DMS53 treated with DMSO at 0.1 percent for 48 hours (cell line): Measurements from ENCODE around the gene OBSL1.

Experiments
- DNase-seq: peaks from one replicate; lab custom pipeline; 2025; ENCODE audit not compliant: unreplicated experiment; lab: John Stamatoyannopoulos, UW

OBSL1 gene

DNA sequence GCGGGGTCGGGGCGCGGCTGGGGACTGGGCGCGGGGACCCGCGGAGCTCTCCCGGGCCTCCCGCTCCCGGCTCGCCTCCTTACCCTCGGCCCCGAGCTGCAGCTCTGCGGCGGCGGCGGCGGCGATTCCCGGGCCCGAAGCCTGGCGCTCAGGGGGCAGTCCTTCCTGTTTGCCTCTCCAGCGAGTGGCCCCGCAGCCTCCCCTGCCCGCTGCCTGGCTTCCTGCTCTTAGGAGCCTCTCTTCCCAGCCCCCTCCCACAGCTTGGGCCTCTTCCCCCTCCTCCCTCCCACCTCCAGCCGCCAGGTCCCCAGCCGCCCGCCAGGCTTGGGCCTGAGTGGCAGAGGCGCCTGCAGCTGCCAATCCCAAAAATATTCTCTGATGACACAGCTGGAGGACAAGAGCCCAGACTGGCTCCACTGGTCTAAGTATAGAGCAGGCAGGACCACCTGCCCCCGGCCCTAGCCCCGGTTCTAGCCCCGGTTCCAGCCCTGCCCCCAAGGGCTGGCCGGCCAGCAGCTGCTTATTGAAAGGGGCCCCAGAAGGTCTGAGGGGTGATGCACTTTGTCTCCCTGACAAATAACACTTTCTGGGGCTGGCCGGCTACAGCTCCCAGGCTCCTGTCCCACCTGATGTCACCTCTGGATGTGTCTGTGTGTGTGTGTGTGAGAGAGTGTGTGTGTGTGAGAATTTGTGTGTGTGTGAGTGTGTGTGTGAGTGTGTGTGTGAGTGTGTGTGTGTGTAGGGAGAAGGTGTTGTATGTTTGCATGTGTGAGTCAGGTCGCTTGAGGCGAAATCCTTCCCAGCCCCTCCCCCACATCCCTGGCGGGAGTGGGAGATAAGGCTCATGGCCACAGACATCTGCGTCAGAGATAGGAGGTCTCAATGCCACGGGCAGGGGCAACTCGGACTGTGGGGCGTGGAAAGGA lies at the start of gene OBSL1:
Gene OBSL1, minus strand, starts transcription at position 229 of the 926 bp plus-strand sequence. CDS start 307 bp downstream, outside the sequence.
- DNase-seq, result peak; percentile 50

DNA sequence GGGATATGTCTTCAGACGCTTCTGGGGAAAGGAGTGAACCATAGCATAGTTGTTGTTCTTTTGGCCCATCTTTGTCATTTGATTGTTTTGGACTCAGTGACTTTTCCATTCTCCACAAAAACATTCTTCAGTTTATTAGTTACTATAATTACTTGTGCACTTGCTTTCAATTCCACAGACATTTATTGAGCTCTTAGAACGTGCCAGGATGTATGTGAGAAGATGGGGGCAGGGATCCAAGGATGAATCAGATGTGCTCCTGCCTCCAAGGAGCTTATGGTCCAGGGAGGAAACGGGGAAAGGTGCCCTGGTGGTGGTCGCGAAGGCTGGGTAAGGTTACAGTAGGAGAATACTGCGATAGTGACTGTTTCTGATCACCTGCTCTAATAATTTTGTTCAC lies 49.2 kb upstream of the OBSL1 start:
- no peak for DNase-seq

DNA sequence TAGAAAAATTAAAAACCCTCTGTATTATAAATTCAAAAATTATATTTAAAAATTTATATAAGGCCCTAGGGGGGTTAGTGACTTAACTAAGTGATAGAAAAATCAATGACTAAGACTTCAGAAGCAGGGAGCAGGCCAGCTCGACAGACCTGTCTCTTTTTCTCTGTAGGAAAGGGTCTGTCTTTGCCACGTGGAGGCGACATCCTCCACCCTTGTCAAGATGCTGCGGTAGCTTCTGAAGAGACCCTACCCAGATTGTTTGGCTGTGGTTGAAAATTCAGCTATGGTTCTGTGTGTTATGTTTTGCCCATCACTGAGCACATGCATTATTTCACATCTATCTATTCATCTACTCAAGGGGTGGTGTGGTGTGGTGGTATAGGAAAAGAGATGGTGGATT lies 47.9 kb upstream of the OBSL1 start:
- DNase-seq, result no peak

DNA sequence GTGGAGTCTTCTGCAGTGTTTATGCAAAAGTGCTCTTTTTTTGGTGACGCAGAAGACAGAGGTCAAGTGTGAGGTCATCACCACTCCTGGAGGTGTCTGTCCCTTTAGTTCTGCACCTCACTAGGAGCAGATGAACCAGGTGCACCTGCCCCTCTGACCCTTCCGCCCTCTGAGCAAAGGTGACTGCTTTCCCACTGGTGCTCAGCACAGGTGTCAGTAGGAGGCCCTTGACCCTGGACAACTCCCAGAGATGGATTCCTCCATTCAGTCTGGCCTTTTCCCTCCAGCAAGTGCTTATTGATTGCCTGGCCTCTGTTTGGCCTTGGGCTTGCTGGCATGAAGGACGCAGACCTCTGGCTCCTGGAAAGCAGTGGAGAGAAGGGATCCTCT lies 47.4 kb upstream of the OBSL1 start:
- DNase-seq, result no peak

DNA sequence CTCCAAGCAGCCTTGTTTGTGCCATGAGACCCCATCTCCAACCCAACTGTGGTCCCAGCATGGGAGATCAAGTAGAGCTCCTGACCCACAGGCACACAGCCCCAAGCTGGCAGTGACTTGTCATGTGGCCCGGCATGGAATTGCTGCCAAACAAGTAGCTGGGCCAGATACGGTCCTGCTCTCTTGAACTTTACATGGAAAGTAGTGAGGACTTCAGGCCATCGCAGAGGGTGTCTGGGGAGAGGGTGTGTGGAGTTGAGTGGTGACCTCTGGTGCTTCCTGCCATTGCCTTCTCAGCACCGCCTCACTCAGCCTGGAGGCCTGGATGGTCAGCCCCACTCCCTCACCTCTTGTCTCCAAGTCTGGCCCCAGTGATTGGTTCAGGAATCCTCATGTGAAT lies 45.2 kb upstream of the OBSL1 start:
- DNase-seq, result no peak

DNA sequence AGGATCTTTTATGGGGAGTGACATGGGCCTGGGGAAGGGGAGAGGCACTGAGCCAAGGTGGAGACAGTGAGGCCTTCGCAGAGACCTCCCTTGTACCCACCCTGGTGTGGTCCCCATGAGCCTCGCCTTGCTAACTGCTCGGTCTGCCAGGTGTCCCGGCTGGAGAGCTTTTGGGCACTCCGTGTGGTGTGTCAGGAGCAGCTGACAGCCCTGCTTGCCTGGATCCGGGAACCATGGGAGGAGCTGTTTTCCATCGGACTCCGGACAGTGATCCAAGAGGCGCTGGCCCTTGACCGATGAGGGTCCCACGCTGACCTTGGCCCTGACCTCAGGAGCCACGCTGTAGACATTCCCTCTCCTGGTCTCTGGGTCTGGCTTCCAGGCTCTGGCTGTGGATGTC lies 44.6 kb upstream of the OBSL1 start:
- DNase-seq, result no peak

DNA sequence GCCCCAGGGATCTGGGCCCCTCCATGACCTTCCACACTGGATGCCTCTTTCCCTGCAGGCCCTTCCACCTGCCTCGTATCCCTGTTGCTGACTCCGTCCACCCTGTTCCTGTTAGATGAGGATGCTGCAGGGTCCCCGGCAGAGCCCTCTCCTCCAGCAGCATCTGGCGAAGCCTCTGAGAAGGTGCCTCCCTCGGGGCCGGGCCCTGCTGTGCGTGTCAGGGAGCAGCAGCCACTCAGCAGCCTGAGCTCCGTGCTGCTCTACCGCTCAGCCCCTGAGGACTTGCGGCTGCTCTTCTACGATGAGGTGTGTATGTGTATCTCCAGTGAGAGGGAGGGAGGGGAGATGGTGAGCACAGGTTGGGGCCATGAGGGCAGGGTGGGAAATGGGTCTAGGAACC lies 43.7 kb upstream of the OBSL1 start:
- DNase-seq, result no peak

DNA sequence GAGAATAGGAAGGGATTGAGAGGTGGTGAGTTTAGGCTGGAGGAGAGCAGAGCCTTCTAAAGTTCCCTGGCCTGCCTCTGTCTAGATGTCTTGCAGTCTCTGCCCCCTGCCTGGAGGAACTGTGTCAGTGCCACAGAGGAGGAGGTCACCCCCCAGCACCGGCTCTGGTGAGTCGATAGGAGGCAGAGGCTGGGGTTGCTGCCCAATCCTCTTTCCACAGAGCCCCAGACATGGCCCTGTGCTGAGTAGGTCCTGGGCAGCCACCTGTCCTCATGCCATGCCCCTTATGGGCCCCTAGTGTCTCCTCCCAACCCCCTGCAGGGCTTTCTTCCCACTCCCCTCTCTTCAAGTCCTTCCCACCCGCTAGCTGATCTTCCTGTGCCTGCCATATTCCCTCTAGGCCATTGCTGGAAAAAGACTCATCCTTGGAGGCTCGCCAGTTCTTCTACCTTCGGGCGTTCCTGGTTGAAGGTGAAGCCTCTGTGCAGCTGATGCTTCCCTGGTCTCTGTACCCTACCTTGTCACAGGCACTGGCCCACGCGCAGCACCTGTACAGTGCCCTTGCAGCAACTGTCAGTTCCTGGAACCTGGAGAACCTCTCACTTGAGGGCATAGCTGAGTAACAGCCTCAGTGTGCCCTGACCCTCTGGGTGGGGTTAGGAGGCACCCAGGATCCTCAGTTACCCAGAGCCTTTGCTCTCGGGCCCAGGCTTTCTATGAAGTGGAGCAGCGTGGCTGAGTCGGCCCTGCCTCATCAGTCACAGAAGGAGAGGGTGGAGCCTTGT lies 42.9 kb upstream of the OBSL1 start:
- no peak for DNase-seq

DNA sequence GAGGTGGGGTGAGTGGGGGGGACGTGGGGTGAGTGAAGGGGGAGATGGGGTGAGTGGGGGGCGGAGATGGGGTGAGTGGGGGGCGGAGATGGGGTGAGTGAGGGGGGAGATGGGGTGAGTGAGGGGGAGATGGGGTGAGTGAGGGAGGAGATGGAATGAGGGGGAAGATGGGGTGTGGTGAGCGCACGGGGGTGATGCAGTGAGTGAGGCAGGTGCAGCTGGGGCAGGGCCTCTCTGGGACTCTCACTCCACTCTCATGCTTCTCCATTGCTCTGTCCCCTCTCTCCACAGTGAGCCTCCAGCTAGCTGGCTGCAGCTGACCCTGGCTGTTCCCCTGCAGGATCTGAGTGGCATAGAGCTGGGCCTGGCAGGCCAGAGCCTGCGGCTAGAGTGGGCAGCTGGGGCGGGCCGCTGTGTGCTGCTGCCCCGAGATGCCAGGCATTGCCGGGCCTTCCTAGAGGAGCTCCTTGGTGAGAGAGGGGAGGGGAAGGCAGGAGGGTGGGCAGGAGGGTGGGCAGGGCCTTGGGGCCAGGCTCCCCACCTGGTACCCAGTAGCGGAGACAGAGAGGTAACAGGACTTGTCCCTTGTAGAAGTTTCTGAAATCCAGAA lies 42.2 kb upstream of the OBSL1 start:
- no peak for DNase-seq

DNA sequence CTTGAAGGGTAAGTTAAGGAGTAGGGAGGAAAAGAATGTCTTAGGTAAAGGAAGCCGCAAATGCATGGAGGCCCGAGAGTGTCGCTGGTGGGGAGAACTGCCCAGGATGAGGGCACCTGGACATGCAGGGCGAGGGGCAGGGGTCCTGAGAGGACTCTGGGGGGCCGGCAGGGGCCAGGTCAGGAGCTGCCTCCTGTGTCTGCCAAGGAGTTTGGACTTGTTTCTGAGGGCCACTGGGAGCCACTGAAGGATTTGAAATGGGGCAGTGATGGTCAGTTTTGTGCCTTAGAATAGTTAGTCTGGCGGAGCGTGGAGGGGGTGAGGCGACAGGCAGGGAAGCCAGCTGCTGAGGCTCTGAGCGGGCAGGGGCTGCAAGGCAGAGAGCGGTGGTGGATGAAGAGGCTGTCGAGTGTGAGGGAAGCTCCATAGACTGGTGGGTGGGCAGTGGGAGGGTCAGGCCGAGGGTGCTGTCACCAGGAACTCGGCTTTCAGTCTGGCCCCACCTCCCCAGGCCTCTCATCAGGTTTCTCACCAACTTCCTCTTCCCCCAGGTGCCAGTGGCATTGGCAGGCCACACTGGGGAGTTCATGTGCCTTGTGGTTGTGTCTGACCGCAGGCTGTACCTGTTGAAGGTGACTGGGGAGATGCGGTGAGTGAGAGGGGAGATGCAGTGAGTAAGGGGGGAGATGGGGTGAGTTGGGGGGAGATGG lies 41.4 kb upstream of the OBSL1 start:
- no peak for DNase-seq

DNA sequence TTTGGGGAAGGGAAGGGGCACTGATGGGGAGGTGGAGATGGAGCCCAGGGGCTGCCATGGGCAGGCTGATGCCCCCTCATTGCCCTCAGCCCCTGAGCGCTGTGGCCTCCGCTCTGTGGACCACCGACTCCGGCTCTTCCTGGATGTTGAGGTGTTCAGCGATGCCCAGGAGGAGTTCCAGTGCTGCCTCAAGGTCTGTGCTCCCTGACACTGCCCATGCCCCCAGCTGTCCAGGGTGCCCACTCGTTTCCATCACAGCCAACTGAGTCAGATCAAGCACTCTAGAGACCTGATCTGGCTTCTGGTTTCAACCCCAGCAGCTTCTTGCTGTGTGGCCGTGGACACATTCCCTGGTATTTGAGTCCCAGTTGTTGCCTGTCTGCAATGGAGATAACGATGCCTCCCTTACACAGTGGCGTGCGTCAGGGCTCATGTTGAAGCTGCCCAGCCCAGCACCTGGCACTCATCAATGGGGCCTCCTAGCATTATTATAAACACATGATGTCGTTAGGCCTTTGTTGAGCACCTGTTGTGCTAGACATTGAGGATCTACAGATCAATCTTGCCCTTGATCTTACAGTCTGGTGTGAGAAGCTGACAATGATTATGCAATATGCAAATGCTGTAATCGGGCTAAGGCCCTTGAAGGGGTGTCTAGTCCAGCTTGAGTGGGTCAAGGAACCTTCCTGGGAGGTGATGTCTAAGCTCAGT lies 40.7 kb upstream of the OBSL1 start:
- DNase-seq, result no peak

DNA sequence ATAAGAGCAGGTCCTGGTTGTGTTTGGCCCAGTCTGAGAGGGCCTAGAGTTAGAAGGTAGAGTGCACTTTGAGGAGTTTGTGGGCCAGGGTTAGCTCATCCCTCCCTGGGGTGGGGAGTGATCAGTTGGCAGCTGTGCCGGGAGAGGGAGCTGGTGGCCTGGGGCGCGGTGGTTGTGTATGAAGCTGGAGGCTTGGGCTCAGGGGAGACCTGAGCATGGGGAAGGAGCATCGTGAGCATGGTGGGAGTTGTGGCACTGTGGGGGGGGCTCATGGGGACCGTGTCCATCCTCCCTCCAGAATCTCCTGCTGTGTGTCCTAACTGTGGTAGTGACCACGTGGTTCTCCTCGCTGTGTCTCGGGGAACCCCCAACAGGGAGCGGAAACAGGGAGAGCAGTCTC lies 40.0 kb upstream of the OBSL1 start:
- DNase-seq, result no peak

DNA sequence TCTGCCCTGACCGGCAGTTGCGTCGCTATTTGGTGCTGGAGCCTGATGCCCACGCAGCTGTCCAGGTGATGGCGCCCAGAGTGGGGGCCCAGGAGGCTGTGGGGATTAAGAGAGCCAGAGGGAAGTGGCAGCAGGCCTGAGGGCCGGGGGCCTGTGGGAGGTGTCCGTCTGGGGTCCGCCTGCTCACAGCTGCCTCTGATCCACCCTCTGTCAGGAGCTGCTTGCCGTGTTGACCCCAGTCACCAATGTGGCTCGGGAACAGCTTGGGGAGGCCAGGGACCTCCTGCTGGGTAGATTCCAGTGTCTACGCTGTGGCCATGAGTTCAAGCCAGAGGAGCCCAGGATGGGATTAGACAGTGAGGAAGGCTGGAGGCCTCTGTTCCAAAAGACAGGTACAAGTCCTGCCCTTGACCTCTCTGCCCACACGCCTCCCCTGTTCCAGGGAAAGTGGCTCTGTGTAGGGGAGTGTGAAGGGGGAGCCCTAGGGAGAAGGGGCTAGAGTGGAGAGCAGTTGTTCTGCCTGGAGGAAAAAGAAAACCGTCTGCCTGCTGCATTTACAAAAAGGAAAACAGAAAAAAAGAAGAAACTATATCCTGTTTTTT lies 37.9 kb upstream of the OBSL1 start:
- DNase-seq, result no peak

DNA sequence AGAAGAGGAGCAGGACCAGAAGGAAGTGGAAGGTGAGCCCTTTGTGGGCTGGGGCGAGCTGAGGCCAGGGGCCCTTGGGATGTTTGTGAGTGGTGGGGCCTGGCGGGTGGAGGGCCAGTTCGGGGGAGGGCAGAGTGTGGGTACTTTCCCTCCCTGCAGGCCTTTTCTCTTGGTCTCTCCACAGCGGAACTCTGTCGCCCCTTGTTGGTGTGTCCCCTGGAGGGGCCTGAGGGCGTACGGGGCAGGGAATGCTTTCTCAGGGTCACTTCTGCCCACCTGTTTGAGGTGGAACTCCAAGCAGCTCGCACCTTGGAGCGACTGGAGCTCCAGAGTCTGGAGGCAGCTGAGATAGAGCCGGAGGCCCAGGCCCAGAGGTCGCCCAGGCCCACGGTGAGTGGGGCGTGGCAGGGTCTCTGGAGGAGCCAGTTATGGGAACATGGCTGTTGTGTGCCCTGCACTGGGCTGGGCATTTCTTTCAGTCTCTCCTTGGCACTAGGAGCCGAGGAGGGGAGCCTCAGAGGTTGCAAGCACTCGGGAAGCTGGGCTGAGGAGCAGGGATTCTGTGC lies 37.1 kb upstream of the OBSL1 start:
- no peak for DNase-seq

DNA sequence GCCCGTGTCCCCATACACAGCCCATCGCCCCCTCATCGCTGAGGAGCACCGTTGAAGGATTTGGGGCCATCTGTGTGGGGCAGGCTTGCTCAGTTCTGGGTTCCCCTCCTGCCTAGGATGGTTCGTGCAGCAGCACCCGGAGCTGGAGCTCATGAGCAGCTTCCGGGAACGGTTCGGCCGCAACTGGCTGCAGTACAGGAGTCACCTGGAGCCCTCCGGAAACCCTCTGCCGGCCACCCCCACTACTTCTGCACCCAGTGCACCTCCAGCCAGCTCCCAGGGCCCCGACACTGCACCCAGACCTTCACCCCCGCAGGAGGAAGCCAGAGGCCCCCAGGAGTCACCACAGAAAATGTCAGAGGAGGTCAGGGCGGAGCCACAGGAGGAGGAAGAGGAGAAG lies 36.6 kb upstream of the OBSL1 start:
- DNase-seq, result no peak

DNA sequence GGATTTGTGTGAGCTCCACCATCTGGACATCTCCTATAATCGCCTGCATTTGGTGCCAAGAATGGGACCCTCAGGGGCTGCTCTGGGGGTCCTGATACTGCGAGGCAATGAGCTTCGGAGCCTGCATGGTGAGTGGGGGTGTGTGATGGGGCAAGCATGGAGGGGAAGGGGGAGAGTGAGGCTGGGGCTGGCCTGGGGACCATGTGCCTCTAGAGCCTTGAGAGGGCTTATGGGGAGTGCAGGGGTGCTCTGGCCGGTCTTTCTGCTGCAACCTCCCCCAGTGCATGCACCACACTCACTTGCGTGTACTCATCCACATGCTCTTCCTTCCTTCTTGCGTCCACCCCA lies 34.2 kb upstream of the OBSL1 start:
- DNase-seq, result no peak

DNA sequence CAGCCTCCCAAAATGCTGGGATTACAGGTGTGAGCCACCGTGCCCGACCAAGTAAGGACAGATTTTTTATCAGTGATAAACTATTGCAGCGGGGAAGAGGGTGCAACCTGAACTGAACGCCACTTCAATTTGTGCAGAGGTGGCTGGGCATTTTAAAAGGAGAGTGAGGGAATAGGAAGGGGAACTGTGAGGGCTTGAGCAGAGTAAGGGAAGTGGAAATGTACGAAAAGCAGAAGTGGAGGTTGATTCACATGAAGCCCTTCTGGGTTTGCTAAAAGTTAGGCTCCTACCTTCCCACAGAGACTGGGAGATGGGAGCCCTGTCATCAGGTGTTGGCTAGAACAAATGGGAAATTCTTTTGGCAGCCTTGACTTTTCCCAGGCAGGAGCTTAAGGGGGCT lies 32.4 kb upstream of the OBSL1 start:
- no peak for DNase-seq

DNA sequence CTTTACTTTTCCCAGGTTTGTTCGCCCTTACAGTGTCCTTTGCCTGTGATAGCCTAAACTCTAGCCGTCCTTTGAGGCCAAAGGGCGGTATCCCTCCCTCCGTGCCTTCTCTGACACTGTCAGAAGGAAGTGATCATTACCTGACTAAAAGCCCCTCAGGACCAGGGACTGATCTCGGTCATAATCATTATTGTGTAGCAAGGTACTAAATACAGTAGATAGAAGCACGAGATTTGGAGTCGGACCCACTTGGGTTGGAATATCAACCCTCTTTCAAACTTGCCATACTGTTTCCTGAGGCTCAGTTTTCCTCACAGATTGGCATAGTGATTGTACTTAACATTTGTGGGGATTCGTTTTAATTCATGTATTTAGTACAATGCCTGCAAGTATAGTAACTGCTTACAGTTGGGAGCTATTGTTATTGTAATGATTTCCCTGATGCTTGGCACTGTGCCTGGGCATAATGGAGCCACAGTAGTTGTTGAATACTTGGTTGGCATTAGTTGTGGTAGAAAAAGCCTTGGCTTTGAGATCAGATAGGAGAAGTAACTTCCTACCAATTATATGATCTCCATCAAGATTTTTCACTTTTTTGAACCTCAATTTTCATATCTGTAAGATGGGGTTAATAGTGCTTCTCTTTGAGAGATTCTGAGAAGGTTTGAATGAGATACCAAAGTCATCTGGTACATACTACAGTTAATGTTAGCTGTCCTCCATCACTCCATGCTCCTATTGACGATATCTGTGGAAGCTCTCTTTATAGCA lies 27.2 kb upstream of the OBSL1 start:
- DNase-seq, result no peak
